ENCODE measurements around the gene HMSD. TPM values are rescaled to one million over a fixed set of nuclear protein-coding genes. Genes with fewer than 3 reads are reported as not detected.

Gene HMSD
- total RNA-seq = 0.18 and 0.30 TPM in 2 replicates

GRCh38 chr18:63949068-63949737 lies at the start of gene HMSD:
HMSD (plus strand) TSS chr18:63949301; CDS start chr18:63953456, 4,155 bp downstream.

GRCh38 chr18:63907664-63908063 lies 41.4 kb upstream of the HMSD start, which contains the start of gene SERPINB10:
SERPINB10 (plus strand) TSS chr18:63907958; CDS start chr18:63915511, 7,553 bp downstream.

GRCh38 chr18:63969942-63970808 lies 21.1 kb downstream of the HMSD start, which contains the start of gene SERPINB8:
SERPINB8 (plus strand) TSS chr18:63970081; CDS start chr18:63978309, 8,228 bp downstream.

Other genes with a start within 250 kb of the HMSD start
- not detected in 2 replicates for gene SERPINB11, start 246.3 kb upstream of the HMSD start, total RNA-seq
- gene SERPINB7, start 173.9 kb upstream of the HMSD start, total RNA-seq = 31.5 and 43.6 TPM in 2 replicates
- 2.4 and 4.8 TPM in 2 replicates for gene SERPINB2, start 61.6 kb upstream of the HMSD start, total RNA-seq
- not detected in 2 replicates for gene SERPINB10, start 41.3 kb upstream of the HMSD start, total RNA-seq
- 25.2 and 37.7 TPM in 2 replicates for gene SERPINB8, start 20.8 kb downstream of the HMSD start, total RNA-seq
- gene LINC00305, start 199.8 kb downstream of the HMSD start, total RNA-seq = not detected in 2 replicates